GM23248 (cell line): ENCODE results near the gene VLDLR. TPM values are rescaled to one million over a fixed set of nuclear protein-coding genes. Genes with fewer than 3 reads are reported as not detected.
A peak's percentile ranks its signal among the peaks of the same experiment; 100 is the strongest.

ENCODE experiments used
- DNase-seq: peaks from one replicate; pipeline ENCODE4 v3.0.0-alpha.2; 2015
- H2AFZ ChIP-seq: fragments of 200-600 bp; sonication (generic); 2 replicates; pipeline ENCODE4 v1.6.1; 2016; ENCODE audit warnings: antibody characterized with exemption
- H3F3A ChIP-seq: fragments of 200-600 bp; sonication (generic); 2 replicates; pipeline ENCODE4 v1.6.1; 2016; ENCODE audit warnings: mild to moderate bottlenecking, antibody characterized with exemption, mixed run types; ENCODE audit not compliant: insufficient read depth
- H3K27ac ChIP-seq: fragments of 200-600 bp; sonication (generic); 2 replicates; pipeline ENCODE4 v1.5.1; 2016; ENCODE audit warnings: mild to moderate bottlenecking
- H3K27me3 ChIP-seq: fragments of 200-600 bp; sonication (generic); replicated peaks from 2 replicates; pipeline ENCODE4 v1.6.1; 2016; ENCODE audit warnings: mild to moderate bottlenecking; ENCODE audit not compliant: insufficient read depth
- H3K36me3 ChIP-seq: fragments of 200-600 bp; sonication (generic); 2 replicates; pipeline ENCODE4 v1.6.1; 2016; ENCODE audit warnings: low read depth, mild to moderate bottlenecking
- H3K4me1 ChIP-seq: fragments of 200-600 bp; sonication (generic); 2 replicates; pipeline ENCODE4 v1.6.1; 2016; ENCODE audit warnings: mild to moderate bottlenecking; ENCODE audit not compliant: insufficient read depth
- H3K4me2 ChIP-seq: fragments of 200-600 bp; sonication (generic); one replicate; pipeline ENCODE4 v1.6.1; 2016; ENCODE audit warnings: mild to moderate bottlenecking; ENCODE audit not compliant: unreplicated experiment
- H3K4me3 ChIP-seq: fragments of 200-600 bp; sonication (generic); 2 replicates; pipeline ENCODE4 v1.5.1; 2016; ENCODE audit warnings: mild to moderate bottlenecking
- H3K79me2 ChIP-seq: fragments of 200-600 bp; sonication (generic); 2 replicates; pipeline ENCODE4 v1.6.1; 2016; ENCODE audit warnings: mild to moderate bottlenecking; ENCODE audit not compliant: insufficient read depth
- H3K9ac ChIP-seq: fragments of 200-600 bp; sonication (generic); 2 replicates; pipeline ENCODE4 v1.6.1; 2016; ENCODE audit warnings: mild to moderate bottlenecking
- H3K9me2 ChIP-seq: fragments of 200-600 bp; sonication (generic); 2 replicates; pipeline ENCODE4 v1.6.1; 2016; ENCODE audit warnings: mixed run types, mild to moderate bottlenecking, moderate library complexity; ENCODE audit not compliant: insufficient read depth
- H3K9me3 ChIP-seq: fragments of 200-600 bp; sonication (generic); one replicate; pipeline ENCODE4 v1.6.1; 2017; ENCODE audit warnings: low read depth
- H4K20me1 ChIP-seq: fragments of 200-600 bp; sonication (generic); 2 replicates; pipeline ENCODE4 v1.6.0; 2016; ENCODE audit not compliant: insufficient read depth
- EZH2 ChIP-seq: fragments of 200-600 bp; sonication (generic); IDR thresholded peaks from 2 replicates; pipeline ENCODE4 v1.6.1; 2018; ENCODE audit warnings: antibody characterized with exemption, mild to moderate bottlenecking; ENCODE audit not compliant: insufficient read depth, poor library complexity, severe bottlenecking
- EZH2phosphoT487 ChIP-seq: fragments of 200-600 bp; sonication (generic); IDR thresholded peaks from 2 replicates; pipeline ENCODE4 v1.6.1; 2018; ENCODE audit warnings: antibody characterized with exemption, moderate library complexity, mild to moderate bottlenecking, low read depth; ENCODE audit not compliant: insufficient read depth
- WGBS, 2 experiments: methylation state at CpG; one replicate each; pipeline ENCODE4 v1.1.6; 2015 to 2017; ENCODE audit warnings: low lambda C conversion rate in 2 of 2, low coverage in 1 of 2; ENCODE audit errors: missing lambda C conversion rate in 2 of 2; 5-methylcytosine and 5-hydroxymethylcytosine counted together
- in situ Hi-C: fragments of 300-500 bp; cut with MboI; formaldehyde crosslinking; loops from 2 replicates; pipeline ENCODE4 v1.15.0; 2020
- polyA plus RNA-seq: library from polyadenylated mRNA; unstranded; fragments of >200 nt; fragmentation: Nextera tagmentation; extraction: Ambion mirVana; gene quantifications from 2 replicates; pipeline ENCODE4 v1.2.1, GENCODE V29; 2016
- total RNA-seq: library from RNA; depleted of rRNA; stranded (reverse); fragments of >200 nt; shearing (Covaris generic); gene quantifications from 2 replicates; pipeline ENCODE4 v1.2.3, GENCODE V29; 2014

The VLDLR gene
- total and polyA plus RNA-seq, 2 experiments from 2014 or later: 15.1 to 29.2 TPM

- peaks cover 3% of the 10 kb centered on the region for H4K20me1 ChIP-seq
- peaks cover 100% of the 10 kb centered on the region for H3K79me2 ChIP-seq
These were observed 7.3 kb downstream of the VLDLR start for GRCh38 chr9:2628919-2629318.

GRCh38 chr9:2630158-2630557, 8.6 kb downstream of the VLDLR start:
- H3K27ac ChIP-seq: no peak overlapping the region
- peaks cover 100% of the 10 kb centered on the region for H3K79me2 ChIP-seq
- in situ Hi-C loops: no loop called here

More at GRCh38 chr9:2628919-2629318, 7.3 kb downstream of the VLDLR start:
- Histone ChIP-seq H3F3A (peaks cover 9% of the 10 kb centered on the region; the same call in 1 of the 2 replicates), H3K9me2 (no peaks in the 10 kb centered on the region), H3K27me3 (no peaks in the 10 kb centered on the region), H3K27ac (no peak overlapping the region), H3K36me3 (no peaks in the 10 kb centered on the region), H3K4me3 (no peak overlapping the region), H3K4me1 (peaks cover 6% of the 10 kb centered on the region; the same call in 1 of the 2 replicates), H3K9ac (peak overlapping the region; percentile 14; the same call in 1 of the 2 replicates), H2AFZ (no peak overlapping the region), H3K4me2 (no peak overlapping the region), H3K9me3 (no peaks in the 10 kb centered on the region)
- WGBS, 2 experiments: 45 to 49% methylated on average over 5 of the region's 5 CpGs
- TF ChIP-seq EZH2 (no peak), EZH2phosphoT487 (no peak)
- DNase-seq: peak; percentile 37
- in situ Hi-C loops: no loop called here

GRCh38 chr9:2631263-2631662, 9.7 kb downstream of the VLDLR start:
- in situ Hi-C loops: no loop called here
- Histone ChIP-seq H3K79me2 (peaks cover 96% of the 10 kb centered on the region), H3K4me3 (no peak overlapping the region), H3K4me1 (peaks cover 6% of the 10 kb centered on the region; the same call in 1 of the 2 replicates), H3F3A (no peaks in the 10 kb centered on the region), H3K4me2 (no peak overlapping the region), H3K27me3 (no peaks in the 10 kb centered on the region), H3K9me3 (no peaks in the 10 kb centered on the region), H3K27ac (no peak overlapping the region), H3K9ac (no peak overlapping the region), H4K20me1 (peaks cover 3% of the 10 kb centered on the region), H2AFZ (no peak overlapping the region), H3K36me3 (0 out of 2 replicates have a peak, but pooled peaks cover 6% of the 10 kb centered on the region), H3K9me2 (no peaks in the 10 kb centered on the region)
- DNase-seq: no peak
- 91 to 94% methylated on average over 1 of the region's 1 CpG for WGBS, 2 experiments
- TF ChIP-seq EZH2: no peak
- TF ChIP-seq EZH2phosphoT487: no peak

More at GRCh38 chr9:2630158-2630557, 8.6 kb downstream of the VLDLR start:
- no peaks in the 10 kb centered on the region for H3K9me2 ChIP-seq
- H3K9me3 ChIP-seq: no peaks in the 10 kb centered on the region
- no peaks in the 10 kb centered on the region for H3F3A ChIP-seq
- H3K9ac ChIP-seq: no peak overlapping the region
- H3K4me3 ChIP-seq: no peak overlapping the region
- no peak for DNase-seq
- H2AFZ ChIP-seq: no peak overlapping the region
- TF ChIP-seq EZH2phosphoT487 (no peak), EZH2 (no peak)
- H3K4me2 ChIP-seq: no peak overlapping the region
- peaks cover 6% of the 10 kb centered on the region; the same call in 1 of the 2 replicates for H3K4me1 ChIP-seq
- H4K20me1 ChIP-seq: peaks cover 3% of the 10 kb centered on the region
- no peaks in the 10 kb centered on the region for H3K27me3 ChIP-seq
- H3K36me3 ChIP-seq: no peaks in the 10 kb centered on the region
- WGBS, 2 experiments: 97 to 100% methylated on average over 2 of the region's 2 CpGs

DNA sequence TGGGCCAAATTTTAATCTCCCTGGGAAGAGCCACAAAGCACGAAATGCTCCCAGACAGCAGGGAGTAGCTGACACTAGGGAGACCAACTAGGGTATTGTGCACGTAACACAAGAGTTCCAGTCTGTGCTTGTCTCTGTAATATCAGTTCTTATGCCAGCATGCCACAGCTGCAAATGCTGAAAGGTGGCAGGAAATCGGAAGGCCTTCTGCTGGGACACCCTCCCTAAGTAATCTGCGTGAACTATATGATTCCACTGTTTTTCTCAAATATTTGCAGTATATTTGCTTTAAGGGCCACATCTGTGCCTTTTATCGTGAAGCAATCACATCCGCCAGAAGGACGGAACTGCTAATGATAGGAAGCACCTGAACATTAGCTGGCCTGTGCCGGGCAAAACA, 12.6 kb downstream of the VLDLR start:
- H3K27me3 ChIP-seq: no peaks in the 10 kb centered on the region
- no peaks in the 10 kb centered on the region for H3F3A ChIP-seq
- H2AFZ ChIP-seq: no peak overlapping the region
- 71 to 77% methylated on average over 8 of the region's 8 CpGs for WGBS, 2 experiments
- peaks cover 67% of the 10 kb centered on the region for H3K79me2 ChIP-seq
- H3K4me3 ChIP-seq: no peak overlapping the region
- H3K9me2 ChIP-seq: no peaks in the 10 kb centered on the region; the same call in 1 of the 2 replicates
- no peak overlapping the region for H3K4me2 ChIP-seq
- no peak for DNase-seq
- in situ Hi-C loops: no loop called here
- TF ChIP-seq EZH2 (no peak), EZH2phosphoT487 (no peak)
- peaks cover 3% of the 10 kb centered on the region; the same call in 1 of the 2 replicates for H3K4me1 ChIP-seq
- H3K27ac ChIP-seq: no peak overlapping the region
- peaks cover 3% of the 10 kb centered on the region for H4K20me1 ChIP-seq
- no peaks in the 10 kb centered on the region for H3K9me3 ChIP-seq
- H3K9ac ChIP-seq: no peak overlapping the region
- H3K36me3 ChIP-seq: 0 out of 2 replicates have a peak, but pooled peaks cover 8% of the 10 kb centered on the region

GRCh38 chr9:2634818-2635217, 13.2 kb downstream of the VLDLR start:
- DNase-seq: no peak
- in situ Hi-C loops: no loop called here
- WGBS, 2 experiments: 97 to 99% methylated on average over 3 of the region's 3 CpGs
- Histone ChIP-seq H3K9me2 (no peaks in the 10 kb centered on the region; the same call in 1 of the 2 replicates), H3K9me3 (no peaks in the 10 kb centered on the region), H3K4me3 (no peak overlapping the region), H3K4me2 (no peak overlapping the region), H3K4me1 (no peaks in the 10 kb centered on the region), H2AFZ (no peak overlapping the region), H3K27ac (no peak overlapping the region), H3K27me3 (no peaks in the 10 kb centered on the region), H3K36me3 (0 out of 2 replicates have a peak, but pooled peaks cover 8% of the 10 kb centered on the region), H3K9ac (no peak overlapping the region), H3F3A (no peaks in the 10 kb centered on the region), H3K79me2 (peaks cover 60% of the 10 kb centered on the region), H4K20me1 (no peaks in the 10 kb centered on the region; the same call in 1 of the 2 replicates)
- no peak for TF ChIP-seq EZH2phosphoT487
- no peak for TF ChIP-seq EZH2
